ENCODE measurements around the gene TTN. TPM values are rescaled to one million over a fixed set of nuclear protein-coding genes. Genes with fewer than 3 reads are reported as not detected.

Gene TTN
- total and polyA plus RNA-seq, 10 of the 15 experiments (the other 5 are each of a cell fraction or from before 2014, with no cell fraction given): 0.15 to 9.0 (median 1.8) TPM

DNA sequence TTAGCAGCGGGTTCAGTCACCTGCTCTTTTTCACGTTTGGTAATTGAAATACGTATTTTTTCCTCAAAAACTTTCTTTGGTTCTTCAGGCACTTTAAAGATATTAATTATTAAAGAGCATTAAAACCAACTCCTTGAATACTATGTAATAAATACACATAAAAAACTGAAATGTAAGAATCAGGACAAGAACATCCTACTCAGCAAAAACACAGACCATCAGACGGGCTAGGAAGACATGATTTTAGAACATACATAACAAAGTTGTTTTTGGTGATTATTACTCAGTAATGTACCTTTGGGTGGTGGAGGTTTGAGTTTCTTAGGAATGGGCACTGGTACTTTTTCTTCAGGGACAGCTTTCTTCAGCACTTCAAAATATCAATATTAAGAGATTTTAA is 126.1 kb downstream of the TTN start:
- Histone ChIP-seq H2AFZ (ENCODE audit: control insufficient read depth, low read depth, low read length) (no peak overlapping the region), H3K27ac (ENCODE audit: control insufficient read depth, insufficient read depth) (no peak overlapping the region), H3K9me3 (replicated peaks; ENCODE audit: control insufficient read depth, insufficient read depth, low read length) (no peaks in the 10 kb centered on the region), H3K4me2 (ENCODE audit: control insufficient read depth, insufficient read depth) (no peak overlapping the region), H3K9ac (ENCODE audit: control insufficient read depth, insufficient read depth, low read length) (no peak overlapping the region), H3K79me2 (ENCODE audit: control insufficient read depth, insufficient read depth, low read length) (no peaks in the 10 kb centered on the region), H3K36me3 (ENCODE audit: control insufficient read depth in 2 of 2, insufficient read depth in 2 of 2, low read length in 1 of 2) (no peaks in the 10 kb centered on the region), H3K4me3 (no peak overlapping the region), H3K4me1 (ENCODE audit: control insufficient read depth, insufficient read depth, low read length) (no peaks in the 10 kb centered on the region), H4K20me1 (ENCODE audit: control insufficient read depth, insufficient read depth) (no peaks in the 10 kb centered on the region), H3K27me3 (replicated peaks in 1 of 2; ENCODE audit: control insufficient read depth in 2 of 2, insufficient read depth in 2 of 2, low read length in 1 of 2) (no peaks in the 10 kb centered on the region)
- no TSS peak for BruUV-seq (replicated peaks)
- TF ChIP-seq MYC (IDR thresholded peaks at IDR 0.05; ENCODE audit: insufficient read depth, insufficient read length, insufficient replicate concordance, low read length, severe bottlenecking) (no peak), EGR1 (IDR thresholded peaks at IDR 0.05; ENCODE audit: borderline replicate concordance in 1 of 2, low read depth in 2 of 2, low read length in 2 of 2) (no peak), TBL1XR1 (IDR thresholded peaks at IDR 0.05; ENCODE audit: low read depth, low read length) (no peak), NFYB (IDR thresholded peaks at IDR 0.05; ENCODE audit: insufficient read depth, low read depth, low read length) (no peak), ZBED1 (IDR thresholded peaks at IDR 0.05; ENCODE audit: borderline replicate concordance) (no peak), IRF4 (IDR thresholded peaks at IDR 0.05; ENCODE audit: low read depth, low read length) (no peak), CHD2 (IDR thresholded peaks at IDR 0.05; ENCODE audit: borderline replicate concordance, low read depth, low read length) (no peak), YBX1 (IDR thresholded peaks at IDR 0.05) (no peak), CBX3 (IDR thresholded peaks at IDR 0.05; ENCODE audit: borderline replicate concordance, low read depth) (no peak), SMC3 (IDR thresholded peaks at IDR 0.05; ENCODE audit: borderline replicate concordance, low read length) (no peak), MTA2 (IDR thresholded peaks at IDR 0.05; ENCODE audit: low read depth) (no peak), EED (IDR thresholded peaks at IDR 0.05; ENCODE audit: low read depth) (no peak), BRCA1 (IDR thresholded peaks at IDR 0.05; ENCODE audit: low read depth, low read length) (no peak), RFX5 (IDR thresholded peaks at IDR 0.05; ENCODE audit: low read depth, low read length) (no peak), ESRRA (IDR thresholded peaks at IDR 0.05; ENCODE audit: low read length) (no peak), ZZZ3 (IDR thresholded peaks at IDR 0.05; ENCODE audit: control insufficient read depth, insufficient read length, low read depth) (no peak), TCF12 (IDR thresholded peaks at IDR 0.05; ENCODE audit: low read depth, low read length) (no peak), TARDBP (IDR thresholded peaks at IDR 0.05; ENCODE audit: borderline replicate concordance) (no peak)
- TF ChIP-seq, protein P1, sequence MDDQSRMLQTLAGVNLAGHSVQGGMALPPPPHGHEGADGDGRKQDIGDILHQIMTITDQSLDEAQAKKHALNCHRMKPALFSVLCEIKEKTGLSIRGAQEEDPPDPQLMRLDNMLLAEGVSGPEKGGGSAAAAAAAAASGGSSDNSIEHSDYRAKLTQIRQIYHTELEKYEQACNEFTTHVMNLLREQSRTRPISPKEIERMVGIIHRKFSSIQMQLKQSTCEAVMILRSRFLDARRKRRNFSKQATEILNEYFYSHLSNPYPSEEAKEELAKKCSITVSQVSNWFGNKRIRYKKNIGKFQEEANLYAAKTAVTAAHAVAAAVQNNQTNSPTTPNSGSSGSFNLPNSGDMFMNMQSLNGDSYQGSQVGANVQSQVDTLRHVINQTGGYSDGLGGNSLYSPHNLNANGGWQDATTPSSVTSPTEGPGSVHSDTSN (IDR thresholded peaks at IDR 0.05; ENCODE audit: insufficient replicate concordance, low read depth, low read length): no peak
- CTCF ChIA-PET: no interaction called here
- in situ Hi-C loops (cut with MboI) (no loop called here), intact Hi-C loops (cut with micrococcal nuclease; ENCODE audit: unreplicated experiment) (no loop called here)
- RAD21 ChIA-PET (ENCODE audit: unreplicated experiment): no interaction called here
- ATAC-seq: no peak
- no peak for FAIRE-seq
- 55% methylated on average over 4 of the region's 4 CpGs for WGBS (ENCODE audit: insufficient coverage, insufficient replicate concordance, low lambda C conversion rate, missing lambda C conversion rate)
- POLR2A ChIA-PET: no interaction called here
- DNase-seq (ENCODE audit: low read depth, low spot score): no peak
- SMC1A ChIA-PET (ENCODE audit: uncharacterized antibody, unreplicated experiment): interaction anchor here (0.8 kb wide), 1 partner anchor 305 kb away, joined by 3 read pairs; no protein-coding TSS in a partner anchor

Data from GM12878 (cell line).